ENCODE data around the gene SNTA1. TPM values are rescaled to one million over a fixed set of nuclear protein-coding genes. Genes with fewer than 3 reads are reported as not detected.

Gene SNTA1
- polyA plus RNA-seq, 1 experiment, result 6.5 TPM

DNA sequence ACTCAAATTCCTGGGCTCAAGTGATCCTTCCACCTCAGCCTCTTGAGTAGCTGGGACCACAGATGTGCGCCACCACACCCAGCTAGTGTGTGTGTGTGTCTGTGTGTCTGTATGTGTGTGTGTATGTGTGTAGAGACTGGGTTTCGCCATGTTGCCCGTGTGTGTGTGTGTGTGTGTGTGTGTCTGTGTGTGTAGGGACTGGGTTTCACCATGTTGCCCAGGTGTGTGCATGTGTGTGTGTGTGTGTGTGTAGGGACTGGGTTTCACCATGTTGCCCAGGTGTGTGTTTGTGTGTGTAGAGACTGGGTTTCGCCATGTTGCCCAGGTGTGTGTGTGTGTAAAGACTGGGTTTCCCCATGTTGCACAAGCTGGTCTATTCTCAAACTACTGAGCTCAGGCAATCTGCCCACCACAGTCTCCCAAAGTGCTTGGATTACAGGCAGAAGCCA lies 70.5 kb downstream of the SNTA1 start:
- Histone ChIP-seq H3K9me3 (ENCODE audit: control insufficient read depth, insufficient read depth, low read length) (peaks cover 2% of the 10 kb centered on the region; the same call in 1 of the 2 replicates), H3K27ac (ENCODE audit: low read depth, low read length) (peak overlapping the region; percentile 58), H3K27me3 (ENCODE audit: control insufficient read depth, insufficient read depth, low read length) (no peaks in the 10 kb centered on the region), H3K4me3 (ENCODE audit: low read depth, low read length) (no peak overlapping the region)
- peak; percentile 47 for DNase-seq (ENCODE audit: low read depth, low spot score)
- TF ChIP-seq, protein P1, sequence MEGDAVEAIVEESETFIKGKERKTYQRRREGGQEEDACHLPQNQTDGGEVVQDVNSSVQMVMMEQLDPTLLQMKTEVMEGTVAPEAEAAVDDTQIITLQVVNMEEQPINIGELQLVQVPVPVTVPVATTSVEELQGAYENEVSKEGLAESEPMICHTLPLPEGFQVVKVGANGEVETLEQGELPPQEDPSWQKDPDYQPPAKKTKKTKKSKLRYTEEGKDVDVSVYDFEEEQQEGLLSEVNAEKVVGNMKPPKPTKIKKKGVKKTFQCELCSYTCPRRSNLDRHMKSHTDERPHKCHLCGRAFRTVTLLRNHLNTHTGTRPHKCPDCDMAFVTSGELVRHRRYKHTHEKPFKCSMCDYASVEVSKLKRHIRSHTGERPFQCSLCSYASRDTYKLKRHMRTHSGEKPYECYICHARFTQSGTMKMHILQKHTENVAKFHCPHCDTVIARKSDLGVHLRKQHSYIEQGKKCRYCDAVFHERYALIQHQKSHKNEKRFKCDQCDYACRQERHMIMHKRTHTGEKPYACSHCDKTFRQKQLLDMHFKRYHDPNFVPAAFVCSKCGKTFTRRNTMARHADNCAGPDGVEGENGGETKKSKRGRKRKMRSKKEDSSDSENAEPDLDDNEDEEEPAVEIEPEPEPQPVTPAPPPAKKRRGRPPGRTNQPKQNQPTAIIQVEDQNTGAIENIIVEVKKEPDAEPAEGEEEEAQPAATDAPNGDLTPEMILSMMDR (IDR thresholded peaks at IDR 0.05; ENCODE audit: low read depth, low read length), result no peak
- CTCF ChIA-PET, result interaction anchor here (0.6 kb wide), 1 partner anchor 143 kb away, joined by 8 read pairs; no protein-coding TSS in a partner anchor
- POLR2A ChIA-PET, result interaction anchor here (1.1 kb wide), 1 partner anchor 71 kb away, joined by 5 read pairs; the partner anchor contains the start of gene SNTA1

DNA sequence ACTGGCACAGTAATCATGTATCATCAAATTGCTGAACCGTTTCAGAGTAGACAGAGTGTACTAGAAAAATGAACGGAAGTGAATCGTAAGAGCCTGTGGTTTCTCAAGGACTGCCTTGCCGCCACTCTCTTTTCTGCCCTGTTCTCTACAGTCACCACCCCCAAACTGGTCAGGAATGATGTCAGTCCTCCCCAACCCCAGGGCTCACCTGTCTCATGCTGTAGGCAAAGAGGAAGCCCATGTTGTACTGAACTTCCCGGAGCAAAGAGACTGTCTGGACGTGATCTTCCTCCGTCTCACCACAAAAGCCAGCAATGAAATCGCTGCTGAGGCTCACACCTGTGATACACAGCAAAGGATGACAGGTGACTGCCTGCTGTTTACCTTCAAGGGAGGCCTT lies 73.3 kb downstream of the SNTA1 start:
- Histone ChIP-seq H3K27me3 (ENCODE audit: control insufficient read depth, insufficient read depth, low read length) (no peaks in the 10 kb centered on the region), H3K27ac (ENCODE audit: low read depth, low read length) (no peak overlapping the region), H3K4me3 (ENCODE audit: low read depth, low read length) (no peak overlapping the region), H3K9me3 (ENCODE audit: control insufficient read depth, insufficient read depth, low read length) (peaks cover 2% of the 10 kb centered on the region; the same call in 1 of the 2 replicates)
- ChIA-PET CTCF (no interaction called here), POLR2A (no interaction called here)
- TF ChIP-seq, protein P1 (IDR thresholded peaks at IDR 0.05; ENCODE audit: low read depth, low read length), result no peak
- no peak for DNase-seq (ENCODE audit: low read depth, low spot score)

DNA sequence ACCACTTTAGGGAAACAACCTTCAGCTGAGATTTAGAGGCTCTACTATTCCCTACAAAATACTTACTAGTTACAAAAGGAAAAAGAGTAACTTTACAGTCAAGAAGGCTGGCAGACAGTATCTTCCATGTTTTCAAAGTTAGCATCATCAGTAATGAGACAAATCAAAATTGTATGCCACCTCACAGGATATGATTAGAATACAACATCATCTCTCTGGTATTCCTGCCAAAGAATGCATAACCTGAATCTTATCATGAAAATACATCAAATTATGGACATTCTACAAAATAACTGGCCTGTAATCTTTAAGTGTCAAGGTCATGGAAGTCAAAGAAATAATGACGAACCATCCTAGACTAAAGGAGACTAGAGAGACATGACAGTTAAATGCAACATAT lies 80.7 kb downstream of the SNTA1 start:
- ChIA-PET POLR2A (no interaction called here), CTCF (no interaction called here)
- TF ChIP-seq, protein P1 (IDR thresholded peaks at IDR 0.05; ENCODE audit: low read depth, low read length), result no peak
- H3K27ac ChIP-seq (ENCODE audit: low read depth, low read length), result no peak overlapping the region
- no peak for DNase-seq (ENCODE audit: low read depth, low spot score)
- no peak overlapping the region for H3K4me3 ChIP-seq (ENCODE audit: low read depth, low read length)
- H3K9me3 ChIP-seq (ENCODE audit: control insufficient read depth, insufficient read depth, low read length), result no peaks in the 10 kb centered on the region
- no peaks in the 10 kb centered on the region for H3K27me3 ChIP-seq (ENCODE audit: control insufficient read depth, insufficient read depth, low read length)

DNA sequence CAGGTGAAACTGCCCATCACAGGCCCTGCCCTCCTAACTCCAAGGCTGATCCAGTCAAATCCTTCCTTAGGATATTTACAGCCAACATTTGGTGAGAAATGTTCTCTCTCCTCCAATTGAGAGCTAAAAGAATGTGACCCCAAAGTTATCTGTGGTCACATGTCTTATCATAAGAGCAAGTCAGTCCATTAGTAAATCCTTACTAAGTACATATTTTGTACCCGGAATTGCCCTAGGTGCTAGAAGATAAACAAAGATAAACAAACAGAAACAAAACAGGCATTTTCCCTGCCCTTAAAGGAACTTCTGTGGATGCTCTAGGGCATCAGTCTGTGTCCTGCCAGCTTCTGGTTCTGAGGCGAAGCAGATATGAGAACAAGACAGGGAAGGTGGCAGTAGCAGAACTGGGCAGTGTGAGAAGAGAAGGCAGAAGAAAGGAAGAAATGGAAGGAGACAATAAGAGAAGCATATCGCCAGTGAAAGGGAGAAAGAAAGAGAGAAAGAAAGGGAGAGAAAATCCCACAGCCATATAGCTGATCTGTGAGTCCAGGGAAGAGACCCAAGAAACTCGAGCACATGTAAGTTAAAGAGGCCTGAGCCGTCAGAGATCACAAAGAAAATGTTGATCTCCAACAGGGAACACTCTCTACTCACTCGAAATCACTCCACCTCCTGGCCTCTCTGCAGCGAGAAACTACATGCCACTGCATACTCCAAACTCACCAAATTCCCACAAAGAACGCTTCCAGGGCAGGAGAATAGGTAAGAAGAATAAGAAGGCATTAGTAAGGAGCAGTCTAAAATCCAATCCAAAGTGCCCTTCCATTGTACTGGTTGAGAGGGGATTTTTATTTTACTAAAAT lies 83.9 kb downstream of the SNTA1 start:
- TF ChIP-seq, protein P1 (IDR thresholded peaks at IDR 0.05; ENCODE audit: low read depth, low read length), result no peak
- Histone ChIP-seq H3K4me3 (ENCODE audit: low read depth, low read length) (no peak overlapping the region), H3K9me3 (ENCODE audit: control insufficient read depth, insufficient read depth, low read length) (no peaks in the 10 kb centered on the region), H3K27ac (ENCODE audit: low read depth, low read length) (no peak overlapping the region), H3K27me3 (ENCODE audit: control insufficient read depth, insufficient read depth, low read length) (no peaks in the 10 kb centered on the region)
- ChIA-PET CTCF (no interaction called here), POLR2A (no interaction called here)
- no peak for DNase-seq (ENCODE audit: low read depth, low spot score)

Other genes starting within 250 kb of the SNTA1 start
- not detected in 2 replicates for gene BPIFA3, start 226.4 kb downstream of the SNTA1 start, polyA plus RNA-seq (2011; rRNA removed)
- not detected in 2 replicates for gene BPIFA1, start 207.8 kb downstream of the SNTA1 start, polyA plus RNA-seq (2011; rRNA removed)
- not detected in 2 replicates for gene BPIFB1, start 160.5 kb downstream of the SNTA1 start, polyA plus RNA-seq (2011; rRNA removed)
- 24.6 and 25.6 TPM in 2 replicates for gene CDK5RAP1, start 42.2 kb downstream of the SNTA1 start, polyA plus RNA-seq (2011; rRNA removed)
- 10.2 and 11.3 TPM in 2 replicates for gene CBFA2T2, start 46.3 kb upstream of the SNTA1 start, polyA plus RNA-seq (2011; rRNA removed)
- gene C20orf144, start 218.6 kb upstream of the SNTA1 start, polyA plus RNA-seq (2011; rRNA removed), result 0.09 and 0.14 TPM in 2 replicates
- gene ACTL10, start 223.2 kb upstream of the SNTA1 start, polyA plus RNA-seq (2011; rRNA removed), result 0.31 and 0.41 TPM in 2 replicates
- 11.7 and 15.7 TPM in 2 replicates for gene NECAB3, start 230.7 kb upstream of the SNTA1 start, polyA plus RNA-seq (2011; rRNA removed)
- 2.6 and 3.0 TPM in 2 replicates for gene E2F1, start 242.6 kb upstream of the SNTA1 start, polyA plus RNA-seq (2011; rRNA removed)

Data from AG04450 (cell line).